Panc1 (cell line): Measurements from ENCODE around the gene S100PBP. TPM values are rescaled to one million over a fixed set of nuclear protein-coding genes. Genes with fewer than 3 reads are reported as not detected.

Experiments
- ATAC-seq: fragments of 200-7000 bp; cut with Tn5 transposase; 2 replicates; pipeline ENCODE4 v1.9.1; 2020; ENCODE audit warnings: mild to moderate bottlenecking, moderate library complexity
- BruUV-seq: library from RNA; stranded (reverse); fragments of 400-500 nt; replicated peaks from 2 replicates; lab custom pipeline; 2021; lab: Mats Ljungman, UMichigan
- CTCF ChIA-PET: fragments of 300-600 bp; sonication (Branson Sonifier 250); formaldehyde crosslinking; loops from one replicate; lab custom pipeline; 2022; ENCODE audit warnings: antibody characterized with exemption; lab: Charles Lee
- POLR2A ChIA-PET: fragments of 300-600 bp; sonication (Branson Sonifier 250); formaldehyde crosslinking; loops from one replicate; lab custom pipeline; 2022; ENCODE audit warnings: antibody characterized with exemption; lab: Charles Lee
- DNase-seq: peaks from one replicate; pipeline ENCODE4 v3.0.0-alpha.2; 2010; ENCODE audit warnings: low read depth, low spot score
- H3K27ac ChIP-seq: 2 replicates; pipeline ENCODE4 v1.5.1; 2011; ENCODE audit warnings: mild to moderate bottlenecking, low read length, inconsistent platforms
- H3K27me3 ChIP-seq: fragments of 200-500 bp; sonication (Bioruptor generic); 2 replicates; pipeline ENCODE4 v1.6.0; 2014; ENCODE audit warnings: low read length, inconsistent platforms; ENCODE audit not compliant: control insufficient read depth, insufficient read depth
- H3K36me3 ChIP-seq: fragments of 200-500 bp; sonication (Bioruptor generic); 2 replicates; pipeline ENCODE4 v1.5.1; 2014; ENCODE audit warnings: inconsistent platforms, mild to moderate bottlenecking, low read length, moderate library complexity; ENCODE audit not compliant: control insufficient read depth, insufficient read depth
- H3K4me1 ChIP-seq: 2 replicates; pipeline ENCODE4 v1.5.1; 2011; ENCODE audit warnings: inconsistent platforms, mild to moderate bottlenecking, low read length, moderate library complexity; ENCODE audit not compliant: control insufficient read depth, insufficient read depth
- H3K4me3 ChIP-seq, 2 experiments: 2 replicates each; pipeline ENCODE4 v1.5.1; 2011 to 2012; ENCODE audit warnings: low read depth in 2 of 2, low read length in 2 of 2, mild to moderate bottlenecking in 2 of 2, inconsistent platforms in 1 of 2, moderate library complexity in 1 of 2
- H3K9me3 ChIP-seq: fragments of 200-500 bp; sonication (Bioruptor generic); 2 replicates; pipeline ENCODE4 v1.5.1; 2014; ENCODE audit warnings: low read depth, mild to moderate bottlenecking, inconsistent platforms, low read length, moderate library complexity; ENCODE audit not compliant: control insufficient read depth, insufficient read depth
- POLR2AphosphoS5 ChIP-seq: IDR thresholded peaks from 2 replicates; pipeline ENCODE4 v1.6.1; 2012; ENCODE audit warnings: mild to moderate bottlenecking, low read depth, low read length, moderate library complexity
- SIN3A ChIP-seq: IDR thresholded peaks from 2 replicates; pipeline ENCODE4 v1.6.1; 2012; ENCODE audit warnings: low read depth, mild to moderate bottlenecking, low read length, moderate library complexity, borderline replicate concordance; ENCODE audit not compliant: insufficient read depth
- TCF7L2 ChIP-seq: IDR thresholded peaks from 2 replicates; pipeline ENCODE4 v1.6.1; 2011; ENCODE audit warnings: mild to moderate bottlenecking, low read depth, low read length, inconsistent platforms
- in situ Hi-C: cut with HindIII; loops from 2 replicates; pipeline ENCODE4 v1.10.0; 2016; ENCODE audit warnings: low sequenced_read_pairs, low pct_unique_long_range_greater_than_20kb
- intact Hi-C: fragments of 100-400 bp; cut with micrococcal nuclease; formaldehyde crosslinking; loops from one replicate; pipeline ENCODE4 v1.10.0; 2022; ENCODE audit not compliant: unreplicated experiment
- total RNA-seq: library from RNA; stranded (reverse); gene quantifications from one replicate; pipeline ENCODE4 v1.2.1, GENCODE V29; 2021; ENCODE audit not compliant: unreplicated experiment
- TF ChIP-seq, protein P1 (sequence below), 2 experiments: IDR thresholded peaks; 2 replicates each; pipeline ENCODE4 v1.6.1; 2011 to 2012; ENCODE audit warnings: low read depth in 2 of 2, control low read depth in 1 of 2, low read length in 1 of 2, mild to moderate bottlenecking in 1 of 2, moderate library complexity in 1 of 2; ENCODE audit not compliant: insufficient read depth in 1 of 2
- TF ChIP-seq, protein P2 (sequence below): fragments of 450-650 bp; IDR thresholded peaks from 2 replicates; pipeline ENCODE4 v1.5.1; 2017; ENCODE audit warnings: mild to moderate bottlenecking

Gene S100PBP
- total RNA-seq, 1 experiment from 2014 or later: 55.4 TPM

DNA sequence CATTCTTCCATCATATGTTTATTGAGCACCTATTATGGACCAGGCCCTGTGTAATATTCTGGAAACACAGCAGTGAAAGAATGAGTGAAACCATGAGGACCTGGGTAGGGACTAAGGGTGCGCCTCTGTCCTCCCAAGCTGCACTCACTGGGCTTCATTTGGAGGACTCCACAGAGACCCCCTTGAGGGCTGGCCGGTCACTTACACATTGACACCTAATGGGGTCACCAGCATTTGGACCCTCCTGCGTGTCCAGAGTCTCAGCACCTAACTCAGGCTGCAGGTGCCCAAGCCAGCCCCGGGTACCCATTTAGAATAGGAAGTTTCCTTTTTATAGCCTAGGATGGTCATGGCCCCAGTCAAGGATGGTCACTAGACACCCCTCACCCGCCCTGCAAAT lies 56.0 kb downstream of the S100PBP start:
- in situ Hi-C loops (no loop called here), intact Hi-C loops (loop anchor here (10.0 kb wide), 2 partner anchors 211 to 429 kb away; partner anchors contain the start of gene AZIN2)
- DNase-seq: no peak
- Histone ChIP-seq H3K27ac (no peak overlapping the region), H3K4me1 (peaks cover 14% of the 10 kb centered on the region), H3K27me3 (peaks cover 4% of the 10 kb centered on the region), H3K9me3 (no peaks in the 10 kb centered on the region), H3K4me3 (no peak overlapping the region), H3K36me3 (no peaks in the 10 kb centered on the region)
- ATAC-seq: no peak
- CTCF ChIA-PET: interaction anchor here (0.5 to 1.2 kb wide), 5 partner anchors 17 to 353 kb away, joined by 3 to 7 read pairs (median 4); no protein-coding TSS in a partner anchor
- TF ChIP-seq POLR2AphosphoS5 (no peak), SIN3A (no peak), TCF7L2 (no peak)
- TF ChIP-seq, protein P1, sequence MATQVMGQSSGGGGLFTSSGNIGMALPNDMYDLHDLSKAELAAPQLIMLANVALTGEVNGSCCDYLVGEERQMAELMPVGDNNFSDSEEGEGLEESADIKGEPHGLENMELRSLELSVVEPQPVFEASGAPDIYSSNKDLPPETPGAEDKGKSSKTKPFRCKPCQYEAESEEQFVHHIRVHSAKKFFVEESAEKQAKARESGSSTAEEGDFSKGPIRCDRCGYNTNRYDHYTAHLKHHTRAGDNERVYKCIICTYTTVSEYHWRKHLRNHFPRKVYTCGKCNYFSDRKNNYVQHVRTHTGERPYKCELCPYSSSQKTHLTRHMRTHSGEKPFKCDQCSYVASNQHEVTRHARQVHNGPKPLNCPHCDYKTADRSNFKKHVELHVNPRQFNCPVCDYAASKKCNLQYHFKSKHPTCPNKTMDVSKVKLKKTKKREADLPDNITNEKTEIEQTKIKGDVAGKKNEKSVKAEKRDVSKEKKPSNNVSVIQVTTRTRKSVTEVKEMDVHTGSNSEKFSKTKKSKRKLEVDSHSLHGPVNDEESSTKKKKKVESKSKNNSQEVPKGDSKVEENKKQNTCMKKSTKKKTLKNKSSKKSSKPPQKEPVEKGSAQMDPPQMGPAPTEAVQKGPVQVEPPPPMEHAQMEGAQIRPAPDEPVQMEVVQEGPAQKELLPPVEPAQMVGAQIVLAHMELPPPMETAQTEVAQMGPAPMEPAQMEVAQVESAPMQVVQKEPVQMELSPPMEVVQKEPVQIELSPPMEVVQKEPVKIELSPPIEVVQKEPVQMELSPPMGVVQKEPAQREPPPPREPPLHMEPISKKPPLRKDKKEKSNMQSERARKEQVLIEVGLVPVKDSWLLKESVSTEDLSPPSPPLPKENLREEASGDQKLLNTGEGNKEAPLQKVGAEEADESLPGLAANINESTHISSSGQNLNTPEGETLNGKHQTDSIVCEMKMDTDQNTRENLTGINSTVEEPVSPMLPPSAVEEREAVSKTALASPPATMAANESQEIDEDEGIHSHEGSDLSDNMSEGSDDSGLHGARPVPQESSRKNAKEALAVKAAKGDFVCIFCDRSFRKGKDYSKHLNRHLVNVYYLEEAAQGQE (IDR thresholded peaks at IDR 0.05; ENCODE audit: insufficient read depth in 1 of 2, low read depth in 2 of 2, low read length in 1 of 2): no peak
- TF ChIP-seq, protein P2, sequence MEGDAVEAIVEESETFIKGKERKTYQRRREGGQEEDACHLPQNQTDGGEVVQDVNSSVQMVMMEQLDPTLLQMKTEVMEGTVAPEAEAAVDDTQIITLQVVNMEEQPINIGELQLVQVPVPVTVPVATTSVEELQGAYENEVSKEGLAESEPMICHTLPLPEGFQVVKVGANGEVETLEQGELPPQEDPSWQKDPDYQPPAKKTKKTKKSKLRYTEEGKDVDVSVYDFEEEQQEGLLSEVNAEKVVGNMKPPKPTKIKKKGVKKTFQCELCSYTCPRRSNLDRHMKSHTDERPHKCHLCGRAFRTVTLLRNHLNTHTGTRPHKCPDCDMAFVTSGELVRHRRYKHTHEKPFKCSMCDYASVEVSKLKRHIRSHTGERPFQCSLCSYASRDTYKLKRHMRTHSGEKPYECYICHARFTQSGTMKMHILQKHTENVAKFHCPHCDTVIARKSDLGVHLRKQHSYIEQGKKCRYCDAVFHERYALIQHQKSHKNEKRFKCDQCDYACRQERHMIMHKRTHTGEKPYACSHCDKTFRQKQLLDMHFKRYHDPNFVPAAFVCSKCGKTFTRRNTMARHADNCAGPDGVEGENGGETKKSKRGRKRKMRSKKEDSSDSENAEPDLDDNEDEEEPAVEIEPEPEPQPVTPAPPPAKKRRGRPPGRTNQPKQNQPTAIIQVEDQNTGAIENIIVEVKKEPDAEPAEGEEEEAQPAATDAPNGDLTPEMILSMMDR: no peak
- no TSS peak for BruUV-seq
- POLR2A ChIA-PET: no interaction called here

DNA sequence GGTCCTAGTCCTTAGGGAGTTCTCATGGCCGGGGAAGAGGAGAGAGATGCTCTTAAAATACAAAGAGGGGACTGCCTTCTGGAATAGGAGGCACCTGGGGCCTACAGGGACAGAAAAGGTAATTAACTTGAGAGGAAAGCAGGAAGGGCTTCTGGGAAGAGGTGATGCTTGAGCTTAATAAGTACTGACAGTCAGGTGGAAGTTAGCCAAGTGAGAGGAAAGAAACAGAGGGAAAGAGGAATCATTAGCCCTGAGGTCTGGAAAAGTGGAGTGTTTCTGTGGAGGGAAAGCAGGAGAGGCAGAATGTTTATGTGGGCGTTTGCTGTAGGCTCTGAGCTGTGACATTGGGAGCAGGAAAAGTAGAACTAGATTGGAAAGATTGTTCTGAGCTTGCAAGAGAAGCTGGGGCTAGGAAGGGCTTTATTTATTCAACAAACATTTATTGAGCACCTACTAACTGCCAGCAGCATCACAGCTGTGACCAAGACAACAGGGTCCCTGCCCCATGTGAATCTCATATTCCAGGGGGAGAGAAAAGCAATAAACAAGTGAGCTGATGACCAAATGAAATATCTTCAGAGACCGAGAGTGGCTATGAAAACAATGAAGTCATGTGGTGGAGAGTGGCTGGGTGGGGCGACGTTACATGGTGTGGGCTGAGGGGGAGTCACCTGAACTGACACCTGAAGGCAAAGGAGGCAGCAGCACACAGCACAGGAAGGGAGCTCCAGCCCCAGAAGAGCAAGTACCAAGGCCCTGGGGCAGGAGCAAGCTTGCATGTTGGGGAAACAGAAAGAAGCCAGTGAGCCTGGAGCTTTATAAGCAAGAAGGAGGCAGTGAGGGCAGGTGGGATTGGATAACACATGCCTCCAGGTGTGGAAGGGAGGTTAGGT lies 57.7 kb downstream of the S100PBP start:
- H3K4me1 ChIP-seq: peaks cover 14% of the 10 kb centered on the region
- POLR2A ChIA-PET: no interaction called here
- BruUV-seq: no TSS peak
- H3K36me3 ChIP-seq: no peaks in the 10 kb centered on the region
- intact Hi-C loops (loop anchor here (10.0 kb wide), 2 partner anchors 210 to 430 kb away; partner anchors contain the start of gene AZIN2), in situ Hi-C loops (no loop called here)
- TF ChIP-seq TCF7L2: no peak
- TF ChIP-seq, protein P2: no peak
- TF ChIP-seq POLR2AphosphoS5: no peak
- no peak for TF ChIP-seq SIN3A
- TF ChIP-seq, protein P1 (IDR thresholded peaks at IDR 0.05; ENCODE audit: insufficient read depth in 1 of 2, low read depth in 2 of 2, low read length in 1 of 2): no peak
- no peaks in the 10 kb centered on the region for H3K9me3 ChIP-seq
- H3K4me3 ChIP-seq: no peak overlapping the region
- DNase-seq (no peak), ATAC-seq (no peak)
- no peak overlapping the region for H3K27ac ChIP-seq
- peaks cover 4% of the 10 kb centered on the region for H3K27me3 ChIP-seq
- CTCF ChIA-PET: interaction anchor here (0.6 kb wide), 2 partner anchors 318 to 358 kb away, joined by 5 read pairs; no protein-coding TSS in a partner anchor
